ENCODE data around the gene FADS2. TPM values are rescaled to one million over a fixed set of nuclear protein-coding genes. Genes with fewer than 3 reads are reported as not detected.

The FADS2 gene
- total and polyA plus RNA-seq, 5 donors from 2014 or later = 0.23 to 19.7 (median 7.1) TPM; not detected in 1

Other genes with a start within 250 kb of the FADS2 start
- gene SYT7, start 247.2 kb upstream of the FADS2 start, total RNA-seq = 0.20 TPM
- not detected for gene SYT7, start 247.2 kb upstream of the FADS2 start, polyA plus RNA-seq
- 0.94 TPM for gene DAGLA, start 147.9 kb upstream of the FADS2 start, total RNA-seq
- gene DAGLA, start 147.9 kb upstream of the FADS2 start, polyA plus RNA-seq = under 1 TPM in 2 of 4 donors, not detected in 2; 0.08 to 0.10 TPM
- 0.30 TPM for gene MYRF, start 75.7 kb upstream of the FADS2 start, total RNA-seq
- gene MYRF, start 75.7 kb upstream of the FADS2 start, polyA plus RNA-seq = under 1 TPM in 2 of 4 donors, not detected in 2; 0.20 to 0.74 TPM
- gene TMEM258, start 35.7 kb upstream of the FADS2 start, total RNA-seq = 71.7 TPM
- gene TMEM258, start 35.7 kb upstream of the FADS2 start, polyA plus RNA-seq = 100 to 1,000 TPM; 207 to 283 (median 238) TPM
- 13.2 TPM for gene FEN1, start 35.4 kb upstream of the FADS2 start, total RNA-seq
- 10 to 100 TPM; 19.4 to 24.5 (median 22.2) TPM for gene FEN1, start 35.4 kb upstream of the FADS2 start, polyA plus RNA-seq
- gene FADS1, start 11.3 kb upstream of the FADS2 start, total RNA-seq = 9.1 TPM
- 1 to 10 TPM in 1 of 4 donors, under 1 TPM in 1, not detected in 2; 0.35 to 3.1 TPM for gene FADS1, start 11.3 kb upstream of the FADS2 start, polyA plus RNA-seq
- gene FADS3, start 63.2 kb downstream of the FADS2 start, total RNA-seq = 15.8 TPM
- 1 to 10 TPM in 3 of 4 donors, under 1 TPM in 1; 0.87 to 2.1 (median 1.3) TPM for gene FADS3, start 63.2 kb downstream of the FADS2 start, polyA plus RNA-seq
- gene RAB3IL1, start 89.3 kb downstream of the FADS2 start, total RNA-seq = not detected
- not detected for gene RAB3IL1, start 89.3 kb downstream of the FADS2 start, polyA plus RNA-seq
- gene BEST1, start 122.1 kb downstream of the FADS2 start, total RNA-seq = 0.15 TPM
- 1 to 10 TPM; 1.2 to 1.8 (median 1.5) TPM for gene BEST1, start 122.1 kb downstream of the FADS2 start, polyA plus RNA-seq
- gene FTH1, start 139.3 kb downstream of the FADS2 start, total RNA-seq = 2,525 TPM
- 1,000 to 10,000 TPM; 2,953 to 3,518 (median 3,358) TPM for gene FTH1, start 139.3 kb downstream of the FADS2 start, polyA plus RNA-seq

Measured in CD4-positive, CD25-positive, alpha-beta regulatory T cell (primary cell).